HT-29 (cell line): Measurements from ENCODE around the gene SPTLC3. TPM values are rescaled to one million over a fixed set of nuclear protein-coding genes. Genes with fewer than 3 reads are reported as not detected.
A peak's percentile ranks its signal among the peaks of the same experiment; 100 is the strongest.

Experiments used
- DNase-seq: peaks from one replicate; pipeline ENCODE4 v3.0.0-alpha.2; 2015; ENCODE audit warnings: low spot score
- total RNA-seq: library from RNA; depleted of rRNA; stranded (reverse); fragments of >200 nt; shearing (Covaris generic); gene quantifications from 2 replicates; pipeline ENCODE4 v1.2.3, GENCODE V29; 2014

SPTLC3 gene
- total RNA-seq, 1 experiment from 2014 or later: 0.94 TPM

- no peak for DNase-seq
Measured at GRCh38 chr20:13094976-13095375, 86.2 kb downstream of the SPTLC3 start.

- no peak for DNase-seq
Measured at GRCh38 chr20:13098720-13099355, 90.1 kb downstream of the SPTLC3 start.

GRCh38 chr20:13099676-13100075 is 90.9 kb downstream of the SPTLC3 start:
- DNase-seq: no peak

- DNase-seq: no peak
Measured at GRCh38 chr20:13101276-13101675, 92.5 kb downstream of the SPTLC3 start.

- no peak for DNase-seq
Measured at GRCh38 chr20:13101706-13102105, 92.9 kb downstream of the SPTLC3 start.

GRCh38 chr20:13102237-13102636 is 93.5 kb downstream of the SPTLC3 start:
- DNase-seq: no peak

- no peak for DNase-seq
Measured at GRCh38 chr20:13102694-13103093, 93.9 kb downstream of the SPTLC3 start.

GRCh38 chr20:13105039-13105438 is 96.3 kb downstream of the SPTLC3 start:
- DNase-seq: no peak

- peak; percentile 61 for DNase-seq
Measured at GRCh38 chr20:13105864-13106457, 97.2 kb downstream of the SPTLC3 start.

GRCh38 chr20:13109658-13110057 is 100.9 kb downstream of the SPTLC3 start:
- no peak for DNase-seq

- DNase-seq: no peak
Measured at GRCh38 chr20:13110796-13111195, 102.0 kb downstream of the SPTLC3 start.

GRCh38 chr20:13111249-13111911 is 102.6 kb downstream of the SPTLC3 start:
- DNase-seq: no peak

- no peak for DNase-seq
Measured at GRCh38 chr20:13113731-13114130, 105.0 kb downstream of the SPTLC3 start.

- DNase-seq: no peak
Measured at GRCh38 chr20:13117200-13117599, 108.4 kb downstream of the SPTLC3 start.

GRCh38 chr20:13118676-13119075 is 109.9 kb downstream of the SPTLC3 start:
- no peak for DNase-seq

- peak; percentile 78 for DNase-seq
Measured at GRCh38 chr20:13119583-13119982, 110.8 kb downstream of the SPTLC3 start.

GRCh38 chr20:13120471-13120870 is 111.7 kb downstream of the SPTLC3 start:
- DNase-seq: no peak

- no peak for DNase-seq
Measured at GRCh38 chr20:13121840-13122515, 113.2 kb downstream of the SPTLC3 start.

- DNase-seq: no peak
Measured at GRCh38 chr20:13125486-13125885, 116.7 kb downstream of the SPTLC3 start.

GRCh38 chr20:13128173-13128572 is 119.4 kb downstream of the SPTLC3 start:
- DNase-seq: no peak

GRCh38 chr20:13130061-13130706 is 121.4 kb downstream of the SPTLC3 start:
- DNase-seq: no peak

GRCh38 chr20:13130707-13131103 is 121.9 kb downstream of the SPTLC3 start:
- no peak for DNase-seq
